Measurements from ENCODE around the gene TTC3.

DNA sequence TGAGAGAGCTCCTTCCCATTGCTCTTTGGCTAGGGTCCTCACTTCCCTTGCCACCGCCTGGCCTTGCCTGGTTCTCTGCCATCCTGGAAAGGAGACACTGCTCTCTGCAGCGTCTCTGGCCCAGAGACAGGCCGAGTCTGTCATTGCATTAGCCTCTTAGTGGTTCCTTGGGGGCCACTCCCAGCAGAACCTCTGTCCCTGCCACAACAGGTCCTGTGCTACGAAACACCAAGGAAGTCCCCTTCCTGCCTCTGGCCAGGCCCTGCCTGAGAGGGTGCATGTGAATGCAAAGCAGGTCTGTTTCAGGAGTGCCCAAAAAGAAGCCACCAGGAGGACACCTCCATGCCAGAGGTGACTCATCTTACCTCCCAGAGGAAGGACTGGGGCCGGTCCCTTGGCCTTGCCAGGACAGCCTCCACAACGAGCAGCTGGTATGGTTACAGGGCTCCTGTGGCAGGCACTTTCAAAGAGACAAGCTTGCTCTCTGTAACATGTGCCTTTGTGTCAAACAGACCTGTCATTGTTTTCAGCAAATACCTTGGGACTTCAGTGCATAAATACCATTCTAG lies 134.5 kb downstream of the TTC3 start:
- TF ChIP-seq PAX5 (IDR thresholded peaks at IDR 0.05; ENCODE audit: insufficient read depth, low read length, severe bottlenecking) (no peak), POLR2A (IDR thresholded peaks at IDR 0.05; ENCODE audit: low read depth, low read length) (0 out of 2 replicates have a peak, but pooled peaks have one; percentile 43), POLR2AphosphoS5 (IDR thresholded peaks at IDR 0.05; ENCODE audit: low read depth, low read length) (no peak)

Data from GM12891 (cell line).